ENCODE results near the gene STK11IP. TPM values are rescaled to one million over a fixed set of nuclear protein-coding genes. Genes with fewer than 3 reads are reported as not detected.
"Not testable (repeated sequence)": the region's sequence is repeated elsewhere in the genome, so short reads cannot be mapped to it uniquely, and the experiment has no call there.

The STK11IP gene
- total RNA-seq, 1 experiment from 2014 or later = 13.9 TPM

DNA sequence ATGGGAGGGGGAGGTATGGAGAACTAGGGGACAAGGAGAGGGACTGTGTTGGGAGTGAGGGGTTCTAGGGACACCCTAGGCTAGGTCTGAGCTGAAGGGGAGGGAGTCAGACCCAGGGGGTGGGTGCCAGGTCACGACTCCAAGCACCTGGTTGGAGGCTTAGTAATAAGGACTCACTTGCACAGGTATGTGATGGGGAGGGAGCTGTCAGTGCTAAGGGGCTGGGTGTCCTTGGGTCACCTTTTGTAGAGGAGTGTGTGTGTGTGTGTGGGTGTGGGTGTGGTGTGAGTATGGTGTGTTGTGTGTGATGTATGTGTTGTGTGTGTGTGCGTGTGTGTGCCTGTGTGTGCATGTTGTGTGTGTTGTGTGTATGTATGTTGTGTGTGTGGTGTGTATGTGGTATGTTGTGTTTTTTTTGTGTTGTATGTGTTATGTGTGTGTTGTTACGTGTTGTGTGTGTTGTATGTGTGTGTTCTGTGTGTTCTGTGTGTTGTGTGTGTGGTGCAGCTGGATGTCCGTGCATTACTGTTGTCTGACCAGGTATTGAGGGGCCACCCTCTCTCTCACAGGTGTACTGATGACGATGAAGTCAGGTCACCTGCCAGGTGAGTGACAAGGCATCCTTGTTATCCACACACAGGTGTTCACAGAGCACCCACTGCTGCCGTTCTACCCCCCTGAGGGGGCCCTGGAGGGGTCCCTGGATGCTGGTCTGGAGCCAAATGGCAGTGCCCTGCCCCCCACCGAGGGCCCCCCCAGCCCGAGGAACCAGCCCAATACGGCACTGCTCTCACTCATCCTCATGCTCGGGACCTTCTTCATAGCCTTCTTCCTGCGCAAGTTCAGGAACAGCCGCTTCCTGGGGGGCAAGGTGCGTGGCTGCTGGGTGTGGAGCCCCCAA lies 39.5 kb downstream of the STK11IP start:
- DNase-seq (ENCODE audit: low read depth, low spot score) = no peak
- in situ Hi-C loops (cut with HindIII; ENCODE audit: low pct_unique_long_range_greater_than_20kb, low sequenced_read_pairs) = no loop called here

DNA sequence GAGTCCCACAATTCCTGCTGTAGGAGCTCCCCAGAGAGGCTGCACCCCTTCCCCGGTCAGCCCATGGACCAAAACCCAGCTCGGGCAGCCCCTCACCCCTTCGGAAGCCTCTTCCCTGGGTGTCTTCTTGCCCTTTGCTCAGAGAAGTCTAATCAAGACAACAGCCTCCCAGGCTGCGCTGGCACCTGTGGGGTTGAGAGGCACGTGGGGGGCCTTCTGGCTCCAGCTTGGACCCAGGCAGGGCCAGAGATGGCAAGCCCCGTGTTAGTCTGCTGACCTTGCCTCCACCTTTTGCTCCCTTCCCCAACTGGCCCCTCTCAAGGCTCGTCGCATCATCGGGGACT lies 40.2 kb downstream of the STK11IP start:
- DNase-seq (ENCODE audit: low read depth, low spot score) = no peak
- in situ Hi-C loops (cut with HindIII; ENCODE audit: low pct_unique_long_range_greater_than_20kb, low sequenced_read_pairs) = no loop called here

DNA sequence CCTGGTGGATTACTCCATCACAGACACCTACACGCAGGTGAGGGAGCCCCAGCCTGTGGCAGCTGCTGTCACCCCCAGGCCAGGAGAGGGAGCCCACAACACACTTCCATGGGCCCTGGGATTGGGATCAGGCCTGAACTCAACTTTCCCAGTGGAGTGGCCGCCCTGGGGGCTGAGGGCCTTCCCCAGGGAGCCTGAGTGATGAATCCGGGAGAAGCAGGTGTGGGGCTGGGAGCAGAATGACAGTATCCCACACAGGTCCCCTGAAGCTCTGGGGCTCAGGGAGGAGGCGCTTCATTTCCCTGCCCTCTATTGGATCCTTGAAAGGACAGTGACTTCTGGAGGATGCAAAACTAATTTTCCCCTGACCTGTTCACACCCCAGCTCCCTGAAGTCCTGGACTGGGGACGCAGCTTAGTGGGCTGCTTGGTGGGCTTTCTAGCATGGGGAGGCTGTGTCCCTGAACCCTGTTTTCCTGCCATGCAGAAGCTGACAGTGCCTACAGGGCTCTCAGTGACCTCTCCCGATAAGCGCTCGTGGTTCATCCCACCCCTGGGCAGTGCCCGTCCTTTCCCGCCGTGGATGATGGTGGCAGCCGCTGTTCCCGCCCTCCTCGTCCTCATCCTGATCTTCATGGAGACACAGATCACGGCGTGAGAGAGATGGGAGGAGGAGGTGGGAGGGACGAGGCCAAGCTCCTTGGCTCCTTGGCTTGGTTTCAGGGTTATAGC lies 40.7 kb downstream of the STK11IP start:
- DNase-seq (ENCODE audit: low read depth, low spot score) = no peak
- in situ Hi-C loops (cut with HindIII; ENCODE audit: low pct_unique_long_range_greater_than_20kb, low sequenced_read_pairs) = no loop called here

- in situ Hi-C loops (cut with HindIII; ENCODE audit: low pct_unique_long_range_greater_than_20kb, low sequenced_read_pairs) = no loop called here
- no peak for DNase-seq (ENCODE audit: low read depth, low spot score)
Measured at GRCh38 chr2:219638948-219639755, 41.5 kb downstream of the STK11IP start.

DNA sequence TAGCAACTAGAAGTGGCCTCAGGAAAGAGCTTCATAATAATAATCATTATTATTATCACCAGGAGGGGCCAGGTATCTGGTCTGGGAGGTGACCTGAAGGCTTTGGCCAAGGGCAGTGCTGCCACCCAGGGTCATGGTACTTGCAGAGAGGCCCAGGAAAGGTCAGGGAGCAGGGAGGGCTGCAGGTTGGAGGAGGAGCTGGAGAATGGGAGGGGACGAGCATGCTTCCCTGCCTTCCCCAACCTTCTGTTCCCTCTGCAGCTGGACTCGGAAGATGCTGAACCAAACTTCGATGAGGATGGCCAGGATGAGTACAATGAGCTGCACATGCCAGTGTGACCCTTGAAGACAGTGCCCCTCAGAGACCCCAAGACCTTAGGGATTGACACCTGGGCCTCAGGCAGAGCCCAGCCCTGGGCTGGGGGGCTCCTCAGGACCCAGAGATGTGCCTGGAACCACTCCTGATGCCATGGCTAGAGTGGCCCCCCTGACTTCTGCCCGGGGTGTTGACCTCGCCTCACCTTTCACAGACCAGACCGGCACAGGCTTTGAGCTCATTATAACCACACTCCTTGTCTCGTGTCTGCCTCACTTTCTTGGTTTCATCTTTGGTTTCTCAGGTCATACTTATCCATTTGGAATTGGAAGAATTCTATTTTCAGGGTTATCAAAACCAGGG lies 43.9 kb downstream of the STK11IP start:
- DNase-seq (ENCODE audit: low read depth, low spot score) = no peak
- in situ Hi-C loops (cut with HindIII; ENCODE audit: low pct_unique_long_range_greater_than_20kb, low sequenced_read_pairs) = no loop called here

DNA sequence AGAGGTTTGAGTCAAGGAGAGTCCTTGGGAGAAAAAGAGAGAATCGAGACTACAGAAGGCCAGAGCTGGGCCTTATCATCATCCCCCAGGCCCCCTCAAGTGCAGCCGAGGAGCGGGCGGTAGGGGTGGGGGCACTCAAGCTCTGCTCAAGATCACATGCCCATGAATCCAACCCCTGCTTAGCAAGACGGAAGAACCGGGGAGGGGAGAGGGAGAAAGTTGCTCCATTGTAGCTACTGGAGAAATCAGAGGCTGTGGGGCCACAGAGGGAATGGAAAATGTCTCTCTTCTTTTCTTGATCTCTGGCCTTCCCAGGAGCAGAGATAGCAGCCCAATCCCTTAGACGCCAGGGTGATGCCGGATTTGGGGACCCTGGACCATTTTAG lies 44.4 kb downstream of the STK11IP start:
- no peak for DNase-seq (ENCODE audit: low read depth, low spot score)
- in situ Hi-C loops (cut with HindIII; ENCODE audit: low pct_unique_long_range_greater_than_20kb, low sequenced_read_pairs) = no loop called here

DNA sequence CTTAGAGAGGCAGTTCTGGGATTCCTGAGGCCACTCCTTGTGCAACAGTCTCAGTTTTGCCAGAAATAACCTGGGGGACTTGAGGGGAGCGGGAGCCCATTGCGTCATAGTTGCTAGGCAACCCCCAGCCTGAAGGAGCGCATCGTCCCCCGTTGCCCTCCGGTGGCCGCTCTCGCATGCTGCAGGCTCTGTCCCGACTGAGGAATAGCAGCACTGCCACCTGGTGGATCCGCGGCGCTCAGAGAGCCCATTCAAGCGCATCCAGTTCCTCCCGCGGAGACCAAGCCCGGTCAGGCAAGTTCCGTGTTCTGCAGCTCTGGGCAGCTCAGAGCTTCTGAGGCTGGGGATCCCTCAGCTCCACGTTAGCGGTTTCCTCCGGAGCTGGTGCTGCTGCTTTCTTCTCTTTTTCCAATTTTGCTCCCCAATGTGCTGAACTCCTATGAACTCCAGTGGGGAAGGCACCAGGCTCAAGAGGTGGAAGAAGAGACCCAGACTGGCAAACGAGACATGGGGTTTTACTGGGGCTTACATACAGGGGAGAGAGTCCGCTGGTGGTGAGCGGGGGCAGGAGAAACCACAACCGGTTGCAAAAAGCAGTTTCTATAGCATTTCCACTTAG lies 44.9 kb downstream of the STK11IP start:
- peak; percentile 93 for DNase-seq (ENCODE audit: low read depth, low spot score)
- in situ Hi-C loops (cut with HindIII; ENCODE audit: low pct_unique_long_range_greater_than_20kb, low sequenced_read_pairs) = no loop called here

GRCh38 chr2:219643084-219643473 lies 45.4 kb downstream of the STK11IP start:
- in situ Hi-C loops (cut with HindIII; ENCODE audit: low pct_unique_long_range_greater_than_20kb, low sequenced_read_pairs) = no loop called here
- no peak for DNase-seq (ENCODE audit: low read depth, low spot score)

- in situ Hi-C loops (cut with HindIII; ENCODE audit: low pct_unique_long_range_greater_than_20kb, low sequenced_read_pairs) = no loop called here
- no peak for DNase-seq (ENCODE audit: low read depth, low spot score)
Measured at GRCh38 chr2:219643788-219644398, 46.2 kb downstream of the STK11IP start.

GRCh38 chr2:219644801-219645480 lies 47.3 kb downstream of the STK11IP start:
- DNase-seq (ENCODE audit: low read depth, low spot score) = no peak

DNA sequence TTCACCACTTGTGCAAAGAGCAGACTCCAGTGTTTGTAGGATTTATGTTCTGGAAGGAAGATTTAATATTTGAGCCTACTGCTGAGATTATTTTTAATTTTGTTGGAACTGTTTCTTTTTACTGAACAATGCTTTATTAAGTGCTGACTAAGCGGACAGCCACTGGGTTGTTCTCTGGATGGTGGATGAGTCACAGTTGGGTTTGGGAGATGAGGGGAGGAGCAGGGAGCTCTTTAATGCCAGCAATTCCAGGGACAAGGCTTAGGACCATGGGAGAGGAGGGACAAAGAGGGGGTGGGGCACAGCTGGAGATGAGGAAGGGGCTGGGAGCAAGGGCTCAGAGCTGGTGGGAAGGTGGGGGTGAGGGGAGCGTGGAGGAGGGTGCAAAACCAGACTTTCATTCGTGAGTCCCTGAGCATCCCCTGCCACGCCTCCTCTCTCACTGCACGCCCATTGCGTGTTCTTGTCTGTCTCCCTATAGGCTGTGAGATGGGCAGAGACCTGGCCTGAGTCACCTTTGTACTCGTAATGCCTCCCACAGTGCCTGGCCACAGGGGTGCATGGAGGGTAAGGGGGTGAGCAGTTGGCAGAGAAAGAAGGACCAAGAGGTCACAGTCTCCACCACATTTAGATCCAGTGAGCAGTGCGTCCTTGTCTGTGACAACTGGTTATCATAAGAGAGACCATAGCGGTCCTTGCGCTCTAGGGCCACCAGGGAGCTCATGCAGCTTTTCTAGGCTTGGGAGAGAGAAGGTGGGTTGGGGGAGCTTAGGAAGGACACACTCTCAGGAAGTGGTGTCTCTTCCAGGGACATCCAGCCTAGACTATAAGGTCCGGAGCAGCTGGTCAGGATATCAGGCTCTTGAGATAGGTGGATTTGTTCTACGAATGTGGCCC lies 48.2 kb downstream of the STK11IP start:
- DNase-seq (ENCODE audit: low read depth, low spot score) = peak; percentile 26
- in situ Hi-C loops (cut with HindIII; ENCODE audit: low pct_unique_long_range_greater_than_20kb, low sequenced_read_pairs) = no loop called here

More at GRCh38 chr2:219644801-219645480, 47.3 kb downstream of the STK11IP start:
- in situ Hi-C loops (cut with HindIII; ENCODE audit: low pct_unique_long_range_greater_than_20kb, low sequenced_read_pairs) = no loop called here

DNA sequence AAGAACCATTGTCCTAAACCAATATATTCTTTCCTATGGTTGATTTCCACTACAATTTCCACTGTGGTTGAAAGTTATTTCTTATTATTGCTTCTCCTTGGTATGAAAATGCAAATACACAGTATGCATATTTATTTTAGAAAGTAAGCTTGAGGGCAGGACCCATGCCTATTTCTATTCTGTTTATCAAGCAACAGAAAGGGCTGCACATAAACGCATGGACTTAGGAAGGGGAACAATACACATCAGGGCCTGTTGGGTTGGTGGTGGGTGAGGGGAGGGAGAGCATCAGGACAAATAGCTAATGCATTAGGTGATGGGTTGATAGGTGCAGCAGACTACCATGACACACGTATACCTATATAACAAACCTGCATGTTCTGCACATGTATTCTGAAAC lies 50.5 kb downstream of the STK11IP start:
- in situ Hi-C loops (cut with HindIII; ENCODE audit: low pct_unique_long_range_greater_than_20kb, low sequenced_read_pairs) = no loop called here
- DNase-seq (ENCODE audit: low read depth, low spot score) = no peak

DNA sequence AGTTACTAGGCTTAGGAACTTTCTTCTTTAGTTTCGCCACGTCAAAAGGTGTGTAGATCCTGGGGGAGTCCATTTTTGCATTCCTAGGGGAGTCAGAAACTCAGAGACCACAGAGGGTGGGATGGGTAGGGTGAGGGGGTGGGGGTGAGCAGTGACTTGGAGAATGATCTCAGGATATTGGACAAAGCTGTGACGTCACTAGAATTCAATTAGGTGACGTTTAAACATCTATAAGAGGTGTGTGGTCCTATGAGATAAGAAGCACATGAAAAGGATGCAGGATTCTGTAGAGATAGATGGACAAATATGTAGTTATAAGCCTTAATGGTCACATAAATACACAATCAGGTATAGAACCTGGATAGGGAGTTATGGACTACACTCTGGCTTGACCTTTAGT lies 51.3 kb downstream of the STK11IP start:
- no peak for DNase-seq (ENCODE audit: low read depth, low spot score)
- in situ Hi-C loops (cut with HindIII; ENCODE audit: low pct_unique_long_range_greater_than_20kb, low sequenced_read_pairs) = no loop called here

DNA sequence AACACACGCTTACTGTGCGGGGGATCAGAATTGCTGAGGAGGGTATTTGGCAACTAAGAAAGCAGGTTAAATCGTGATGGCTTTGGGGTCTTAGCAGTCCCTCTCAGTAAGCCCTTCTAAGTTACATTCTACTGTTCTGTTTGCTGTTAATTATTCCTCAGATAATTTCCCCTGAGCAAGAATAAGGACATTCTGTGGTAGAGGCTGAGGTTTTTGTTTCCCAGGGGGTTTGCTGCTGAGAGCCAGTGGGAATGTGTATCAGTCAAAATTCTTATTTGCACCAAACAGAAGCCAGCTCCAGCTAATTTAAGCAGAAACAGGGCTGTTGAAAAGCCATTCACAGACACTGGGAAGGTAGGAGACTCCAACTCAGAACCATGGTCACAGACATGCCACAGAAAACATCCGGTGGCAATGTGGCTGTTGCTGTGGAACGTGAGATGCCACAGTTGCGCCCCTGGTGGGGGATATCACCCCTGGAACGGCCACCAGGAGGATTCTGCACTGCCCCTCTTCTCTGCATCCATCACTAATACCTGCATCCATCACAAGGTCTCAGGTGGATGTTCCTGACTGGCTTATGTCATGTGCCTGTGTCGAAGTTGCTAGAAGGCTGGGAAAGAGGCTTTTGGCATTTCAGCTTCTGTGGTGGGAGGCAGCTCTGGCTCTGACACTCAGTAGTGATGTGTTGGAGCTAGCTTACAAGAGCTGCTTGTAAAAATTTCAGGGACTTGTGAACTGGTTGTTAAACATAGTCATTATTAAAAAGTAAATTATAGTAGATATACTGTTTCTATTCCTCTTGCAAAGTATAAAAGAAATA lies 53.0 kb downstream of the STK11IP start:
- DNase-seq (ENCODE audit: low read depth, low spot score) = no peak
- in situ Hi-C loops (cut with HindIII; ENCODE audit: low pct_unique_long_range_greater_than_20kb, low sequenced_read_pairs) = no loop called here

- DNase-seq (ENCODE audit: low read depth, low spot score); in situ Hi-C loops (cut with HindIII; ENCODE audit: low pct_unique_long_range_greater_than_20kb, low sequenced_read_pairs): not testable (repeated sequence)
Measured at GRCh38 chr2:219651656-219652055, 54.0 kb downstream of the STK11IP start.
